NCI-H774 (cell line): ENCODE results near the gene PEX11B.

ENCODE experiments used
- DNase-seq: peaks from one replicate; lab custom pipeline; 2025; lab: John Stamatoyannopoulos, UW

The PEX11B gene

DNA sequence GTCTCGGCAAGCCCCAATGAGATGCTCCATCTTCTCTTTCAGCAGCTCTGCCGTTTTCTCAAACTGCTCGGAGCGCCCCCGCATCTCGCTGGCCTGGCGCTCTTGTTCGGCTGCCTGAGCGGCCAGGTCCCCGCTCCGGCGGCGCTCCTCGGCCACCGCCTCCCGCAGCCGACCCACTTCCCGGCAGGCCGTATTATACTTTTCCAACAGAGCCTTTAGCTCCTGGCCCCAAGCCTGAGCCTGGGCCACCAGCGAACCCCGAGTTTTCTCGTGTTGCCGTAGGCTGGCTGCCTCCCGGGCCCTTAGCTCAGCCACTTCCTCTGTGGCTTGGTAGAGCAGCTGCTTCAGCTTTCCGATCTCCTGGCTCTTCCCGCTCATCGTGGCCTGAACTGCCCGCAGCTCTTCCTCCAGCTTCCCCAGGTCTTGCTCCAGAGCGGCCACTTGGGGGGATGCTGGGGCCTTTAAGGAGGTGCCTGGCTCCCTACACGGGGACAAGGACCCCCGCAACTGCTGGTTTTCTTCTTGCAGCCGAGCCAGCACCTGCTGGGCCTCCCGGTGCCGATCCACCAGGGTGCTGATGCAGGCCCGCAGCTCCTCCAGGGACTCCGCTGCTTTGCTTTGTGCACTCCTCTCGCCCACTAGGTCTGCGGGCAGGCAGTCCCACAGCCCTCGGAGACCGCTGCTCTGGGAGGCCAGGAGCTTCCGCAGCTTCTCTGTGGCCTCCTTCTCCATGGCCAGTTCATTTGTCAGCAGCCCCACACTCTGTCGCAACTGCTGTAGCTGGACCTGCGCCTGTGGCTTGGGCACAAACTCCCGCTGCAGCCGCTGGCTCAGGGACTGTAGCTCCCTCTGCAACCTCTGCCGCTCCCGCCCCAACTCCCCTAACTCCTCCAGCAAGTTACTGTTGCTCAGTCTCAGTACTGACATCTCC lies 46.3 kb downstream of the PEX11B start:
- DNase-seq = no peak

DNA sequence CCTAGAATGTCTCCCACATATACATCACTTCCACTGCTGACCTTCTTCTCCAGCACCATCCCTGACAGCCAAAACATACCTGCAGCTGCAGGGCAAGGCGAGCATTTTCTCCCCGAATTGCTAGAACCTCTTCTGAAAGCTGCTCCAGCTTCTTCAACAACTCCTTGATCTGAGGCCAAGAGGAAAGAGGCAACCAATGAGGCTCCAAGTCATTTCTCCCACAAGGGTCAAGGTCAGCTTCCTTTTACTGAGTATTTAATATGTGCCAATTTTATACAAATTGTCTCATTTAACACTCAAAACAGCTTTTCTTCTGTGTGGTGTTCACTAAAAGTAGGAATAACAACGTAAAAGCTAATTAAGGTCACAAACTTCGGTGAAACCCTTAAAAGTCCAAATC lies 50.3 kb downstream of the PEX11B start:
- no peak for DNase-seq

DNA sequence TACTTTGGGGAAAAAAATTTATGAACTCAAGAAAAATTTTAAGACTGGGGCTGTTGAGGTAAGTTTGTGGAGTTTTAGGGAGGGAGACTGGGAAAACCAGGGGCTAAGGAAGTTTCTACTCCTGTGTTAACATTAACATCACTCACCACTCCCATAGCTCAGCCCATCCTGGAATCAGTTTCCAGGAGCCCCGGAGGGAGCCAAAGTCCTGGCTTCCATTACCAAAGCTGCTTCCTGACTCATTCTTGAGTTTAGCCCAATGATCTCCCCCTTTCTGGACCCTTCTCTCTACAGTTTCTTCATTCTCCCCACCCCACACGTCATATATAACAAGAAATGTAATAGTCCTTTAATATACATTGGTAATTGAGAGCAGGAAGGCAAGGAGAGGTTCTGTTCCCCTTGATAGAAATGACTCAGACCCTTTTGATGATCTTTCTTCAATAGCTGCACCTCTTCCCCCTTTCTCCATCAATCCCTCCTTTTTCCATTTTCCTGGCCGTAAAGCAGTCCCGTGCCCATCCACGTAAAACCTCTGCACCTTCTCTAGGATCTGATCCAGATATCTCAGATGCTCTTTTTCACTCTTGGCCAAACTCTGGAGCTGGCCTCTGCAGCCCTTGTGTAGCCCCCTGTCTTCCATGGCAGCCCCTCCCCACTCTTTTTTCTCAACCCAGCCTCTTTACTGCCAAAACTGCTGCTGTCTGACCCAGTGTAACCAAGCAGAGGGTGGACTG lies 55.1 kb downstream of the PEX11B start:
- no peak for DNase-seq
